ENCODE results near the gene STX2. TPM values are rescaled to one million over a fixed set of nuclear protein-coding genes. Genes with fewer than 3 reads are reported as not detected.
"Not testable (repeated sequence)": the region's sequence is repeated elsewhere in the genome, so short reads cannot be mapped to it uniquely, and the experiment has no call there.

STX2 gene
- total and polyA plus RNA-seq, 4 donors, result 15.8 to 31.5 (median 25.7) TPM

- Histone ChIP-seq H3K4me1 (ENCODE audit: control insufficient read depth in 1 of 2, insufficient read depth in 2 of 2, low read length in 2 of 2) (peaks cover 0 to 3% of the 10 kb centered on the region in 2 donors), H3K27me3 (ENCODE audit: control insufficient read depth in 1 of 2, insufficient read depth in 2 of 2, low read length in 1 of 2) (no peaks in the 10 kb centered on the region), H3K36me3 (ENCODE audit: control insufficient read depth in 1 of 2, insufficient read depth in 2 of 2, low read length in 1 of 2) (peaks cover 2% of the 10 kb centered on the region in 2 donors), H3K27ac (ENCODE audit: low read depth in 1 of 2, low read length in 2 of 2) (no peak overlapping the region), H3K4me3 (ENCODE audit: low read length in 2 of 2) (no peak overlapping the region), H3K9me3 (ENCODE audit: control insufficient read depth, low read length) (no peaks in the 10 kb centered on the region)
- DNase-seq, result no peak
- intact Hi-C loops (cut with DNase I), result no loop called here
- 83 to 86% methylated on average over 3 of the region's 3 CpGs for WGBS, 2 donors
- ATAC-seq (ENCODE audit: low FRiP score), result no peak
Observed at GRCh38 chr12:130877333-130877732, 38.3 kb upstream of the STX2 start.

DNA sequence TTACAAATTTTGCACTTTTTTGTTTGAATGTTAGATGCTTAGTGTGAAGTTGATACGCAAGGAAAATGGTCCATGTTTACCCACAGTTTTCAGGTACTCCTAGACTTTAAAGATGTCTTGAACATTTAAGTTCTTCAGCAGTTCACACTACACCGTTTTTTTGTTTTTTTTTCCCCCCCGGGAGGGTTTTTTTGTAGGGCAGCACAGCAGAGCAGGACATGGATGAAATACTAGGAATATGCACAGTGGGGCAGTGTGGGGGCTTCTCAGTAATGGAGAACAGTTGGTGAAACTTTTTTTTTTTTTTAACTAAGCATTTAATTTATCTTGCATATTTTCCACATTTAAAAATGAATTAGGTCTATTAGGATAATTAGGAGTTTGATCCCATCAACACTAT lies 37.7 kb upstream of the STX2 start:
- WGBS, 2 donors, result 52 to 58% methylated on average over 3 of the region's 3 CpGs
- no peak overlapping the region for H3K4me3 ChIP-seq (ENCODE audit: low read length in 2 of 2)
- peaks cover 2% of the 10 kb centered on the region in 2 donors for H3K36me3 ChIP-seq (ENCODE audit: control insufficient read depth in 1 of 2, insufficient read depth in 2 of 2, low read length in 1 of 2)
- H3K27me3 ChIP-seq (ENCODE audit: control insufficient read depth in 1 of 2, insufficient read depth in 2 of 2, low read length in 1 of 2), result no peaks in the 10 kb centered on the region
- no peak overlapping the region for H3K27ac ChIP-seq (ENCODE audit: low read depth in 1 of 2, low read length in 2 of 2)
- DNase-seq (no peak), ATAC-seq (ENCODE audit: low FRiP score) (no peak)
- H3K4me1 ChIP-seq (ENCODE audit: control insufficient read depth in 1 of 2, insufficient read depth in 2 of 2, low read length in 2 of 2), result peaks cover 0 to 3% of the 10 kb centered on the region in 2 donors
- H3K9me3 ChIP-seq (ENCODE audit: control insufficient read depth, low read length), result no peaks in the 10 kb centered on the region
- intact Hi-C loops (cut with DNase I), result no loop called here

DNA sequence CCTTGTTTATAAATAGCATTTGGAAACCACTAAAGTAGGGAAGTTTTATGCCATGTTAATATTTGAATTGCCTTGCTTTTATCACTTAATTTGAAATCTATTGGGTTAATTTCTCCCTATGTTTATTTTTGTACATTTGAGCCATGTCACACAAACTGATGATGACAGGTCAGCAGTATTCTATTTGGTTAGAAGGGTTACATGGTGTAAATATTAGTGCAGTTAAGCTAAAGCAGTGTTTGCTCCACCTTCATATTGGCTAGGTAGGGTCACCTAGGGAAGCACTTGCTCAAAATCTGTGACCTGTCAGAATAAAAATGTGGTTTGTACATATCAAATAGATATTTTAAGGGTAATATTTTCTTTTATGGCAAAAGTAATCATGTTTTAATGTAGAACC lies 37.2 kb upstream of the STX2 start:
- peaks cover 0 to 3% of the 10 kb centered on the region in 2 donors for H3K4me1 ChIP-seq (ENCODE audit: control insufficient read depth in 1 of 2, insufficient read depth in 2 of 2, low read length in 2 of 2)
- ATAC-seq (ENCODE audit: low FRiP score) (no peak), DNase-seq (no peak)
- intact Hi-C loops (cut with DNase I), result no loop called here
- no peaks in the 10 kb centered on the region for H3K27me3 ChIP-seq (ENCODE audit: control insufficient read depth in 1 of 2, insufficient read depth in 2 of 2, low read length in 1 of 2)
- H3K27ac ChIP-seq (ENCODE audit: low read depth in 1 of 2, low read length in 2 of 2), result no peak overlapping the region
- peaks cover 2% of the 10 kb centered on the region in 2 donors for H3K36me3 ChIP-seq (ENCODE audit: control insufficient read depth in 1 of 2, insufficient read depth in 2 of 2, low read length in 1 of 2)
- no peak overlapping the region for H3K4me3 ChIP-seq (ENCODE audit: low read length in 2 of 2)
- H3K9me3 ChIP-seq (ENCODE audit: control insufficient read depth, low read length), result no peaks in the 10 kb centered on the region

- intact Hi-C loops (cut with DNase I); H3K9me3 ChIP-seq (ENCODE audit: control insufficient read depth, low read length); H3K27ac ChIP-seq (ENCODE audit: low read depth in 1 of 2, low read length in 2 of 2); DNase-seq; H3K27me3 ChIP-seq (ENCODE audit: control insufficient read depth in 1 of 2, insufficient read depth in 2 of 2, low read length in 1 of 2); ATAC-seq (ENCODE audit: low FRiP score); H3K4me1 ChIP-seq (ENCODE audit: control insufficient read depth in 1 of 2, insufficient read depth in 2 of 2, low read length in 2 of 2); H3K4me3 ChIP-seq (ENCODE audit: low read length in 2 of 2); H3K36me3 ChIP-seq (ENCODE audit: control insufficient read depth in 1 of 2, insufficient read depth in 2 of 2, low read length in 1 of 2): not testable (repeated sequence)
- WGBS, 2 donors, result 80 to 83% methylated on average over 11 of the region's 11 CpGs
Observed at GRCh38 chr12:130875708-130876107, 36.7 kb upstream of the STX2 start.

- no peaks in the 10 kb centered on the region for H3K9me3 ChIP-seq (ENCODE audit: control insufficient read depth, low read length)
- ATAC-seq (ENCODE audit: low FRiP score) (no peak), DNase-seq (no peak)
- H3K4me1 ChIP-seq (ENCODE audit: control insufficient read depth in 1 of 2, insufficient read depth in 2 of 2, low read length in 2 of 2), result peaks cover 0 to 3% of the 10 kb centered on the region in 2 donors
- WGBS, 2 donors, result 83 to 88% methylated on average over 5 of the region's 5 CpGs
- peaks cover 2% of the 10 kb centered on the region in 2 donors for H3K36me3 ChIP-seq (ENCODE audit: control insufficient read depth in 1 of 2, insufficient read depth in 2 of 2, low read length in 1 of 2)
- intact Hi-C loops (cut with DNase I), result no loop called here
- H3K27me3 ChIP-seq (ENCODE audit: control insufficient read depth in 1 of 2, insufficient read depth in 2 of 2, low read length in 1 of 2), result no peaks in the 10 kb centered on the region
- H3K4me3 ChIP-seq (ENCODE audit: low read length in 2 of 2), result no peak overlapping the region
- H3K27ac ChIP-seq (ENCODE audit: low read depth in 1 of 2, low read length in 2 of 2), result no peak overlapping the region
Observed at GRCh38 chr12:130875193-130875592, 36.1 kb upstream of the STX2 start.

- Histone ChIP-seq H3K27me3 (ENCODE audit: control insufficient read depth in 1 of 2, insufficient read depth in 2 of 2, low read length in 1 of 2) (no peaks in the 10 kb centered on the region), H3K36me3 (ENCODE audit: control insufficient read depth in 1 of 2, insufficient read depth in 2 of 2, low read length in 1 of 2) (peaks cover 2% of the 10 kb centered on the region in 2 donors), H3K27ac (ENCODE audit: low read depth in 1 of 2, low read length in 2 of 2) (no peak overlapping the region), H3K4me3 (ENCODE audit: low read length in 2 of 2) (no peak overlapping the region), H3K9me3 (ENCODE audit: control insufficient read depth, low read length) (no peaks in the 10 kb centered on the region), H3K4me1 (ENCODE audit: control insufficient read depth in 1 of 2, insufficient read depth in 2 of 2, low read length in 2 of 2) (peaks cover 0 to 3% of the 10 kb centered on the region in 2 donors)
- ATAC-seq (ENCODE audit: low FRiP score), result no peak
- 95% methylated on average over 10 of the region's 10 CpGs for WGBS, 2 donors
- intact Hi-C loops (cut with DNase I), result no loop called here
- DNase-seq, result no peak
Observed at GRCh38 chr12:130874696-130875095, 35.6 kb upstream of the STX2 start.

DNA sequence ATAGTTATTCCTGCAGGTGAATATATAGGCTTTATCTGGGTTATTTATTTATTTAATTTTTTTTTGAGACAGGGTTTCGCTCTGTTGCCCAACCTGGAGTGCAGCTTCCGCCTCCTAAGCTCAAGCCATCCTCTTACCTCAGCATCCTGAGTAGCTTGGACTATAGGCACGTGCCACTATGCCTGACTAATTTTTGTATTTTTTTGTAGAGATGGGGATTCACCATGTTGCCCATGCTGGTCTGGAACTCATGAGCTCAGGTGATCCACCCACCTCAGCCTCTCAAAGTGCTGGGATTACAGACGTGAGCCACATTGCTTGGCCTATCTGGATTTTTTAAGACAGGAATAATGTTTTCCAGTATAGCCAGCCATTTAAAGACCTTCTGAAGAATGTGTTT lies 34.8 kb upstream of the STX2 start:
- no peak overlapping the region for H3K4me3 ChIP-seq (ENCODE audit: low read length in 2 of 2)

DNA sequence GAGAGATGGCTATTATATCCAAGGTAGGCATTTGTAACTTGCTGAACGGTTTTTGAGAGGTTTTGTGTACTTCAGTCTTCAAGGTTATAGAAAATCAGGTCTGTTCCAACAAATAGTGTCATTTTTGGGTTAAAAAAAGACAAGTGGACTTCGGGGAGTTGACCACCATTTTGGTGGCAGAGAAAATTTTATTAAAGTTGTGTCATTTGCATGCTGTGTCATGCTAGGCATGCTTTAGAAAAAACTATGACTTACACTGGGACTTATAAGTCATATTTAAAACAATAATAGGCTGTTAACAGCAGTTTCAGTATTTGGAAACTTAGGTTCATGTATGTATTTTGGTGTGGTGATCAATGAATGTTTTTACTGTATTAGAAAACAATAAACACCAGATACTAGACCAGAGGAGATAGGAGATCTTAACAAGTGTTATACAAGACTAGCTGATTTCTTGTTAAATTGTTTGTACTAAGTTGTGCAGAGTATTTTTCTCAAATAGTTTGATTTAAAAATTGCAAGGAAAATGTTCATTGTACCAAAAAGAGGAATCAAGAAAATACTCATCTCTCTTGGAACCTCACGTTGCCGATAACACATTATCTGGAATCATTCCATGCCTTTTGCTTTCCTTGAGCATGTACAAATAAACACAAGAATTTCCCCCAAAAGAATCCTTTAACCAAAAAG lies 34.2 kb upstream of the STX2 start:
- Histone ChIP-seq H3K27ac (ENCODE audit: low read depth in 1 of 2, low read length in 2 of 2) (no peak overlapping the region), H3K4me3 (ENCODE audit: low read length in 2 of 2) (peak overlapping the region in 1 of 2 donors; percentile 54), H3K27me3 (ENCODE audit: control insufficient read depth in 1 of 2, insufficient read depth in 2 of 2, low read length in 1 of 2) (no peaks in the 10 kb centered on the region), H3K36me3 (ENCODE audit: control insufficient read depth in 1 of 2, insufficient read depth in 2 of 2, low read length in 1 of 2) (peaks cover 2% of the 10 kb centered on the region in 2 donors), H3K4me1 (ENCODE audit: control insufficient read depth in 1 of 2, insufficient read depth in 2 of 2, low read length in 2 of 2) (peaks cover 0 to 3% of the 10 kb centered on the region in 2 donors), H3K9me3 (ENCODE audit: control insufficient read depth, low read length) (no peaks in the 10 kb centered on the region)
- DNase-seq (no peak), ATAC-seq (ENCODE audit: low FRiP score) (no peak)
- 42 to 46% methylated on average over 4 of the region's 4 CpGs for WGBS, 2 donors
- intact Hi-C loops (cut with DNase I), result no loop called here

More for the DNA sequence above, 34.8 kb upstream of the STX2 start:
- Histone ChIP-seq H3K27ac (ENCODE audit: low read depth in 1 of 2, low read length in 2 of 2) (no peak overlapping the region), H3K9me3 (ENCODE audit: control insufficient read depth, low read length) (no peaks in the 10 kb centered on the region), H3K36me3 (ENCODE audit: control insufficient read depth in 1 of 2, insufficient read depth in 2 of 2, low read length in 1 of 2) (peaks cover 2% of the 10 kb centered on the region in 2 donors), H3K4me1 (ENCODE audit: control insufficient read depth in 1 of 2, insufficient read depth in 2 of 2, low read length in 2 of 2) (peaks cover 0 to 3% of the 10 kb centered on the region in 2 donors), H3K27me3 (ENCODE audit: control insufficient read depth in 1 of 2, insufficient read depth in 2 of 2, low read length in 1 of 2) (no peaks in the 10 kb centered on the region)
- intact Hi-C loops (cut with DNase I), result no loop called here
- no peak for DNase-seq
- ATAC-seq (ENCODE audit: low FRiP score), result no peak
- 84% methylated on average over 4 of the region's 4 CpGs for WGBS, 2 donors

All from aorta (tissue), 5 donors.